Liver (tissue), 9 donors: ENCODE results near the gene NFIA. TPM values are rescaled to one million over a fixed set of nuclear protein-coding genes. Genes with fewer than 3 reads are reported as not detected.

Experiments used
- DNase-seq: peaks from one replicate; pipeline ENCODE4 v3.0.0-alpha.2; 2017; ENCODE audit warnings: low spot score
- H3K27ac ChIP-seq, 2 donors: one replicate each; pipeline ENCODE4 v1.7.0; 2013; ENCODE audit warnings: inconsistent platforms in 2 of 2, low read length in 2 of 2, control low read depth in 1 of 2, low read depth in 1 of 2, mild to moderate bottlenecking in 1 of 2
- H3K27me3 ChIP-seq, 4 donors: one replicate each; pipeline versions ENCODE4 v1.6.1 to v1.7.0; 2013; ENCODE audit warnings: low read length in 3 of 4, inconsistent platforms in 1 of 4, mild to moderate bottlenecking in 1 of 4, moderate library complexity in 1 of 4; ENCODE audit not compliant: control insufficient read depth in 4 of 4, insufficient read depth in 4 of 4
- H3K36me3 ChIP-seq, 4 donors: one replicate each; pipeline versions ENCODE4 v1.6.1 to v1.7.0; 2013; ENCODE audit warnings: low read length in 3 of 4, mild to moderate bottlenecking in 3 of 4, low read depth in 1 of 4, moderate library complexity in 1 of 4; ENCODE audit not compliant: control insufficient read depth in 4 of 4, insufficient read depth in 3 of 4
- H3K4me1 ChIP-seq, 4 donors: one replicate each; pipeline versions ENCODE4 v1.6.1 to v1.7.0; 2013; ENCODE audit warnings: low read length in 3 of 4, mild to moderate bottlenecking in 3 of 4, moderate library complexity in 1 of 4; ENCODE audit not compliant: control insufficient read depth in 4 of 4, insufficient read depth in 4 of 4
- H3K4me3 ChIP-seq, 3 donors: one replicate each; pipeline versions ENCODE4 v1.6.1 to v1.7.0; 2013; ENCODE audit warnings: low read length in 3 of 3, control low read depth in 1 of 3, low read depth in 1 of 3, mild to moderate bottlenecking in 1 of 3
- H3K9ac ChIP-seq, 2 donors: one replicate each; pipeline ENCODE4 v1.7.0; 2013; ENCODE audit warnings: low read length in 2 of 2, mild to moderate bottlenecking in 2 of 2, moderate library complexity in 2 of 2, control low read depth in 1 of 2, low read depth in 1 of 2
- H3K9me3 ChIP-seq, 4 donors: one replicate each; pipeline versions ENCODE4 v1.6.1 to v1.7.0; 2013; ENCODE audit warnings: low read length in 3 of 4; ENCODE audit not compliant: control insufficient read depth in 4 of 4
- ATF3 ChIP-seq: IDR thresholded peaks from 2 replicates; pipeline ENCODE4 v1.6.1; 2016; ENCODE audit warnings: antibody characterized with exemption
- EGR1 ChIP-seq, 2 donors: IDR thresholded peaks; 2 replicates each; pipeline ENCODE4 v1.6.1; 2016 to 2018; ENCODE audit warnings: antibody characterized with exemption in 2 of 2, low read depth in 2 of 2
- FOXA1 ChIP-seq: IDR thresholded peaks from 2 replicates; pipeline ENCODE4 v1.6.1; 2016; ENCODE audit warnings: antibody characterized with exemption
- FOXA2 ChIP-seq: IDR thresholded peaks from 2 replicates; pipeline ENCODE4 v1.6.1; 2016; ENCODE audit warnings: antibody characterized with exemption
- GABPA ChIP-seq, 2 donors: IDR thresholded peaks in 1 of 2; conservative IDR thresholded peaks in 1 of 2; 2 replicates each; pipeline ENCODE4 v1.6.1; 2016; ENCODE audit warnings: antibody characterized with exemption in 2 of 2, mild to moderate bottlenecking in 1 of 2, moderate library complexity in 1 of 2
- HNF4A ChIP-seq, 2 donors: conservative IDR thresholded peaks; 2 replicates each; pipeline ENCODE4 v1.6.1; 2016; ENCODE audit warnings: antibody characterized with exemption in 2 of 2, mild to moderate bottlenecking in 2 of 2
- HNF4G ChIP-seq: IDR thresholded peaks from 2 replicates; pipeline ENCODE4 v1.6.1; 2016; ENCODE audit warnings: antibody characterized with exemption
- JUND ChIP-seq, 2 donors: IDR thresholded peaks; 2 replicates each; pipeline ENCODE4 v1.6.1; 2016; ENCODE audit warnings: antibody characterized with exemption in 2 of 2
- NR2F2 ChIP-seq: IDR thresholded peaks from 2 replicates; pipeline ENCODE4 v1.6.1; 2016; ENCODE audit warnings: antibody characterized with exemption
- RAD21 ChIP-seq, 2 donors: IDR thresholded peaks; 2 replicates each; pipeline ENCODE4 v1.6.1; 2016; ENCODE audit warnings: antibody characterized with exemption in 2 of 2, mild to moderate bottlenecking in 2 of 2
- RXRA ChIP-seq, 2 donors: IDR thresholded peaks; 2 replicates each; pipeline ENCODE4 v1.6.1; 2017 to 2018; ENCODE audit warnings: antibody characterized with exemption in 2 of 2, mild to moderate bottlenecking in 1 of 2
- SP1 ChIP-seq: IDR thresholded peaks from 2 replicates; pipeline ENCODE4 v1.6.1; 2018; ENCODE audit warnings: antibody characterized with exemption, mild to moderate bottlenecking
- TAF1 ChIP-seq: conservative IDR thresholded peaks from 2 replicates; pipeline ENCODE4 v1.6.1; 2016; ENCODE audit warnings: antibody characterized with exemption, mild to moderate bottlenecking
- YY1 ChIP-seq: IDR thresholded peaks from 2 replicates; pipeline ENCODE4 v1.6.1; 2016; ENCODE audit warnings: antibody characterized with exemption, mild to moderate bottlenecking
- ZBTB33 ChIP-seq: IDR thresholded peaks from 2 replicates; pipeline ENCODE4 v1.6.1; 2016; ENCODE audit warnings: antibody characterized with exemption
- WGBS: extraction: QIAGEN DNeasy Blood & Tissue Kit; methylation state at CpG from one replicate; pipeline ENCODE4 v1.1.7; 2013; 5-methylcytosine and 5-hydroxymethylcytosine counted together
- polyA plus RNA-seq, 2 donors: library from polyadenylated mRNA; stranded (reverse) in 1 of 2; unstranded in 1 of 2; fragments of 200-250 nt in 1 of 2; fragments of >200 nt in 1 of 2; fragmentation: Nextera tagmentation in 1 of 2; extraction: Ambion mirVana in 1 of 2; gene quantifications; one replicate each; pipeline versions ENCODE4 v1.2.1 to v1.2.3, GENCODE V29; 2013 to 2015
- total RNA-seq, 2 donors: library from RNA; depleted of rRNA; stranded (reverse); fragments of >200 nt; gene quantifications; one replicate each; pipeline ENCODE4 v1.2.3, GENCODE V29; 2014
- TF ChIP-seq, protein P1 (sequence below): IDR thresholded peaks from 2 replicates; pipeline ENCODE4 v1.6.1; 2016; ENCODE audit warnings: antibody characterized with exemption
- donor health status: healthy.
- donor health status: healthy.
- donor health status: healthy.
- donor health status: healthy.
- donor health status: healthy.

NFIA gene
- total and polyA plus RNA-seq, 4 donors = 6.8 to 53.7 (median 22.2) TPM

DNA sequence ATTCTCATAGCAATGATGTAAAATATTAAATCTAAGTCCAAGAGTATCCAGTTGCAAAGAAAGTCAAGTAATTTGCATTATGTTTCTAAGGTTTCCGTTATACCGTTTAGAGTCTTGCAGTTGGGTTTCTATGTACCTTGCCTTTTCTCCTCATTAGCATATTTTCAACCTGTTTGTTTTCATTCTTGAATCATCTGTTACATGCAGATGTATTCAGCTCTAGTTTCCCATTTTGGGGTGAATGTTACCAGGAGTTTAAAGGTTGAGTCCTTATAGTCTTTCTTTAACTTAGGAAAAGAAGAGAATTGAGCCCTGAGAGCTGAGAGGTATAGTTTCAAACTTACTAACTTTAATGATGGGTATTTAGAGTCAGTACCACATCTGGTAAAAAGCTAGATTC is 139.9 kb downstream of the NFIA start:
- Histone ChIP-seq H3K4me1 (peaks cover 0 to 25% (median 12%) of the 10 kb centered on the region in 4 donors), H3K27me3 (no peaks in the 10 kb centered on the region), H3K9ac (peak overlapping the region in 1 of 2 donors; percentile 66), H3K9me3 (no peaks in the 10 kb centered on the region), H3K27ac (peak overlapping the region; percentile 66 to 68), H3K36me3 (no peaks in the 10 kb centered on the region), H3K4me3 (no peak overlapping the region)
- DNase-seq = no peak
- 48% methylated on average over 2 of the region's 2 CpGs for WGBS
- no peak for TF ChIP-seq JUND (IDR thresholded peaks at IDR 0.05)
- TF ChIP-seq RAD21 (IDR thresholded peaks at IDR 0.05) = no peak
- TF ChIP-seq GABPA (IDR thresholded peaks at IDR 0.05 in 1 of 2, conservative IDR thresholded peaks at IDR 0.05 in 1 of 2) = no peak
- TF ChIP-seq FOXA1 = no peak
- no peak for TF ChIP-seq RXRA (IDR thresholded peaks at IDR 0.05)
- no peak for TF ChIP-seq EGR1 (IDR thresholded peaks at IDR 0.05; ENCODE audit: low read depth in 2 of 2)

DNA sequence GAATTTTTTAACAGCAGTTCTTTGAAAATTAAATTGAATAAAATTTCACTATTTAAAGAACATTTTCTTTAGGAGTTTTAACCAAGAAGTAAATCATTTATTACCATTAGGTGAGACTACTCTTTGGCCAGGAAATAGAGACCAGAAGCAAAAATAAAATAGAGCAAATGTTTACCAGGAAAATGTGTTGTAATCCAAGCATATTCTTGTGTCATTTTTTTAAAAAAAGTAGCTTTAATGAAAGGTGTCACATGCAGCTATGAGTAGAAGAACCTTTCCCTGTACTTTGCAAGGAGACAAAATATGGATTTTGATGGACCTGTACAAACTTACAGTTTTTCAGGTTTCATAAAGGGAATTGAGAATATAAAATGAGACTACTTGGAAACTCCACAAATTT is 140.8 kb downstream of the NFIA start:
- H3K4me3 ChIP-seq = no peak overlapping the region
- H3K36me3 ChIP-seq = no peaks in the 10 kb centered on the region
- H3K27me3 ChIP-seq = no peaks in the 10 kb centered on the region
- no peak for TF ChIP-seq NR2F2
- peak; percentile 59 to 70 for TF ChIP-seq HNF4A (conservative IDR thresholded peaks at IDR 0.05)
- TF ChIP-seq SP1 = peak; percentile 35
- TF ChIP-seq, protein P1, sequence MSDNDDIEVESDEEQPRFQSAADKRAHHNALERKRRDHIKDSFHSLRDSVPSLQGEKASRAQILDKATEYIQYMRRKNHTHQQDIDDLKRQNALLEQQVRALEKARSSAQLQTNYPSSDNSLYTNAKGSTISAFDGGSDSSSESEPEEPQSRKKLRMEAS = peak; percentile 61
- peak; percentile 41 for TF ChIP-seq FOXA1
- peak; percentile 26 for TF ChIP-seq FOXA2
- TF ChIP-seq ATF3 = no peak
- TF ChIP-seq RAD21 (IDR thresholded peaks at IDR 0.05) = peak; percentile 30 to 32
- TF ChIP-seq TAF1 = no peak
- TF ChIP-seq RXRA (IDR thresholded peaks at IDR 0.05) = peak in 1 of 2 donors; percentile 62
- TF ChIP-seq HNF4G = no peak
- TF ChIP-seq ZBTB33 = peak; percentile 45
- peak in 1 of 2 donors; percentile 35 for TF ChIP-seq EGR1 (IDR thresholded peaks at IDR 0.05; ENCODE audit: low read depth in 2 of 2)
- TF ChIP-seq JUND (IDR thresholded peaks at IDR 0.05) = peak in 1 of 2 donors; percentile 14
- TF ChIP-seq YY1 = peak; percentile 58
- DNase-seq = no peak
- peaks cover 0 to 30% (median 12%) of the 10 kb centered on the region in 4 donors for H3K4me1 ChIP-seq
- H3K27ac ChIP-seq = peak overlapping the region; percentile 66 to 68
- peak overlapping the region in 1 of 2 donors; percentile 75 for H3K9ac ChIP-seq
- no peaks in the 10 kb centered on the region for H3K9me3 ChIP-seq

DNA sequence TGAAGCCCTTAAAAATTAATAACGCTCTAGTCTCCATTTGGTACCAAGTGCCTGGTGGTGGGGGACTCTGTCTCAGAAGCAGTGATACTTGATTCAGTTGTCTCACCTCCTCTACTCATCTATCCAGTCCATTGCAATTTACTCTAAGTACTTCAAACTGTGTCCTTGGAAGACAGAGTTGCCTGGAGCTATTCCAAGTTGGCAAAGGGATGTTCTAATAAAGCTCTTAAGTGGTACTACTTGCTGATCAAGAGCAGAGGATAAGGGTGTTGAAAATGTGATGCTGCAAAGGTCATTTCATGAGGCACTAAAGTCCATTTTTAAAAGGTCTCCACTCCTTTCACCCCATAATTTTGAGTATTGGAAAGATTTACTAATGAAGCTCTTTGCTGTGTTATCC is 142.2 kb downstream of the NFIA start:
- TF ChIP-seq HNF4A (conservative IDR thresholded peaks at IDR 0.05) = peak in 1 of 2 donors; percentile 48
- TF ChIP-seq, protein P1 = no peak
- H3K27ac ChIP-seq = peak overlapping the region; percentile 16 to 70
- H3K4me1 ChIP-seq = peaks cover 3 to 40% (median 13%) of the 10 kb centered on the region in 4 donors
- no peaks in the 10 kb centered on the region for H3K9me3 ChIP-seq
- no peak for DNase-seq
- H3K9ac ChIP-seq = peak overlapping the region in 1 of 2 donors; percentile 16
- no peaks in the 10 kb centered on the region for H3K27me3 ChIP-seq
- 82% methylated on average over 1 of the region's 1 CpG for WGBS
- H3K4me3 ChIP-seq = no peak overlapping the region
- H3K36me3 ChIP-seq = no peaks in the 10 kb centered on the region
